B cell (primary cell): ENCODE measurements around the gene EXOC4. TPM values are rescaled to one million over a fixed set of nuclear protein-coding genes. Genes with fewer than 3 reads are reported as not detected.

Experiments
- ATAC-seq: fragments of 200-7000 bp; cut with Tn5 transposase; one replicate; pipeline ENCODE4 v1.10.0; 2021; ENCODE audit warnings: low read depth, mild to moderate bottlenecking, moderate number of reproducible peaks, moderate library complexity
- CTCF ChIA-PET: fragments of 350-600 bp; sonication (Branson Sonifier 250); formaldehyde crosslinking; loops from one replicate; lab custom pipeline; 2021; ENCODE audit warnings: antibody characterized with exemption, inconsistent platforms; lab: Charles Lee
- POLR2A ChIA-PET: fragments of 350-600 bp; sonication (Branson Sonifier 250); formaldehyde crosslinking; loops from one replicate; lab custom pipeline; 2021; ENCODE audit warnings: antibody characterized with exemption; lab: Charles Lee
- DNase-seq: peaks from one replicate; pipeline ENCODE4 v3.0.0; 2013
- H2AFZ ChIP-seq: 2 replicates; pipeline ENCODE4 v1.6.1; 2012; ENCODE audit warnings: mild to moderate bottlenecking, low read depth, low read length; ENCODE audit not compliant: insufficient read depth, poor library complexity, severe bottlenecking
- H3K27ac ChIP-seq, 2 donors: 1 replicate in 1 of 2; 2 replicates in 1 of 2; pipeline ENCODE4 v1.5.1; 2012 to 2013; ENCODE audit warnings: low read length in 2 of 2, mild to moderate bottlenecking in 2 of 2, moderate library complexity in 1 of 2
- H3K27me3 ChIP-seq, 4 experiments: fragments of 200-600 bp in 1 of 4; sonication (generic) in 1 of 4; replicated peaks in 1 of 4; 1 replicate in 2 of 4; 2 replicates in 2 of 4; pipeline versions ENCODE4 v1.6.1 to v1.7.0; 2013 to 2016; ENCODE audit warnings: low read length in 3 of 4, mild to moderate bottlenecking in 2 of 4, mixed read lengths in 1 of 4, moderate library complexity in 1 of 4; ENCODE audit not compliant: insufficient read depth in 4 of 4, control insufficient read depth in 3 of 4; ENCODE audit errors: control extremely low read depth in 1 of 4
- H3K36me3 ChIP-seq, 2 experiments: replicated peaks in 1 of 2; 1 replicate in 1 of 2; 2 replicates in 1 of 2; pipeline versions ENCODE4 v1.6.1 to v1.7.1; 2013; ENCODE audit warnings: low read length in 1 of 2; ENCODE audit not compliant: insufficient read depth in 2 of 2, control insufficient read depth in 1 of 2; ENCODE audit errors: control extremely low read depth in 1 of 2, extremely low read depth in 1 of 2
- H3K4me1 ChIP-seq, 2 donors: fragments of 200-600 bp in 1 of 2; sonication (generic) in 1 of 2; 1 replicate in 1 of 2; 2 replicates in 1 of 2; pipeline versions ENCODE4 v1.5.1 to v1.6.1; 2013 to 2017; ENCODE audit warnings: low read length in 2 of 2; ENCODE audit not compliant: control insufficient read depth in 2 of 2, insufficient read depth in 2 of 2
- H3K4me2 ChIP-seq: replicated peaks from 2 replicates; pipeline ENCODE3; 2012; ENCODE audit warnings: mild to moderate bottlenecking, low read depth, low read length; ENCODE audit not compliant: poor library complexity, severe bottlenecking
- H3K4me3 ChIP-seq, 5 experiments: fragments of 200-600 bp in 1 of 5; sonication (generic) in 1 of 5; 1 replicate in 3 of 5; 2 replicates in 2 of 5; pipeline versions ENCODE4 v1.5.1 to v1.7.0; 2011 to 2016; ENCODE audit warnings: low read length in 4 of 5, mild to moderate bottlenecking in 4 of 5, low read depth in 2 of 5, control low read depth in 1 of 5, moderate library complexity in 1 of 5; ENCODE audit not compliant: insufficient read depth in 1 of 5; ENCODE audit errors: control extremely low read depth in 1 of 5, extremely low read depth in 1 of 5
- H3K79me2 ChIP-seq: fragments of 200-600 bp; sonication (generic); one replicate; pipeline ENCODE4 v1.6.0; 2016; ENCODE audit warnings: low read length; ENCODE audit not compliant: control insufficient read depth, insufficient read depth
- H3K9ac ChIP-seq: fragments of 200-600 bp; sonication (generic); 2 replicates; pipeline ENCODE4 v1.6.1; 2017; ENCODE audit warnings: mild to moderate bottlenecking, low read length, moderate library complexity
- H3K9me3 ChIP-seq, 3 donors: one replicate each; pipeline versions ENCODE4 v1.6.1 to v1.7.1; 2013; ENCODE audit warnings: low read length in 2 of 3; ENCODE audit not compliant: control insufficient read depth in 2 of 3, insufficient read depth in 1 of 3; ENCODE audit errors: control extremely low read depth in 1 of 3
- H4K20me1 ChIP-seq: 2 replicates; pipeline ENCODE4 v1.6.0; 2012; ENCODE audit warnings: mild to moderate bottlenecking, low read length; ENCODE audit not compliant: insufficient read depth, control insufficient read depth, poor library complexity, severe bottlenecking
- H3K27ac Mint-ChIP-seq: one replicate; pipeline ENCODE4 v1.8.0; 2021; ENCODE audit warnings: mixed read lengths
- H3K27me3 Mint-ChIP-seq: one replicate; pipeline ENCODE4 v1.8.0; 2021; ENCODE audit warnings: mixed read lengths
- H3K4me1 Mint-ChIP-seq: one replicate; pipeline ENCODE4 v1.8.0; 2021; ENCODE audit warnings: mixed read lengths
- H3K4me3 Mint-ChIP-seq: one replicate; pipeline ENCODE4 v1.8.0; 2021; ENCODE audit warnings: mixed read lengths
- H3K9me3 Mint-ChIP-seq: one replicate; pipeline ENCODE4 v1.8.0; 2022; ENCODE audit warnings: mixed read lengths; ENCODE audit not compliant: insufficient read depth
- EZH2 ChIP-seq: IDR thresholded peaks from 2 replicates; pipeline ENCODE4 v1.6.1; 2012; ENCODE audit warnings: borderline replicate concordance, low read depth, mild to moderate bottlenecking, moderate library complexity, low read length; ENCODE audit not compliant: insufficient read depth, poor library complexity, severe bottlenecking
- WGBS: methylation state at CpG from one replicate; pipeline ENCODE4 v1.1.5; 2013; ENCODE audit warnings: missing lambda C conversion rate; ENCODE audit not compliant: insufficient coverage; 5-methylcytosine and 5-hydroxymethylcytosine counted together
- intact Hi-C: fragments of 100-400 bp; cut with micrococcal nuclease; formaldehyde crosslinking; loops from one replicate; pipeline ENCODE4 v1.10.0; 2022
- polyA plus RNA-seq: library from polyadenylated mRNA; depleted of rRNA; stranded (reverse); fragments of >200 nt; gene quantifications from 2 replicates; pipeline ENCODE4 v1.2.3, GENCODE V29; 2012
- total RNA-seq, 2 donors: library from RNA; stranded (reverse); fragments of 120-200 nt in 1 of 2; gene quantifications; 1 replicate in 1 of 2; 2 replicates in 1 of 2; pipeline versions ENCODE4 v1.2.3 to v1.2.4, GENCODE V29; 2013 to 2022
- TF ChIP-seq, protein P1 (sequence below): fragments of 200-600 bp; IDR thresholded peaks from one replicate; pipeline ENCODE4 v1.8.0; 2022; ENCODE audit warnings: antibody characterized with exemption, mild to moderate bottlenecking

The EXOC4 gene
- total and polyA plus RNA-seq, 2 donors (not counting 1 experiment from before 2014, with no cell fraction given): 16.7 to 135 TPM

DNA sequence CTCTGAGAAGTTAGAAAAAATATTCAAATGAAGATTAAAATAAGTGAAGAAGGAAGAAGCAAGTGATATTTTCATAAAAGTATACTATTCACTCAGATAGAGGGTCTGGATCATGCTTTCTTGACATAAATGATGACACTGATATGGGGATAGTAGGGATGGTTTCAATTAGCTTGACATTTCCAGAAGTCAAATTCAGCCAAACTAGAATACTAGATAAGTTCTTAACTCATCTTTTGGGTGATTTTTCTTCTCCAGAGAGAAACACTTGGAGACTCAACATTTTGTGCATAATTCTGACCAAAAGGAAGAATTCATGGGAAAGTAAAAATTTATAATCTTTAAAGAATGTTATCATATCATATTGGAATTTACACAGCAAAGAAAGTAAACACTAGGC lies 722.3 kb downstream of the EXOC4 start:
- H3K27me3 ChIP-seq: no peaks in the 10 kb centered on the region
- Mint-ChIP-seq H3K4me1 (peaks cover 5% of the 10 kb centered on the region), H3K9me3 (no peaks in the 10 kb centered on the region), H3K27ac (no peak overlapping the region), H3K27me3 (no peaks in the 10 kb centered on the region), H3K4me3 (no peak overlapping the region)
- CTCF ChIA-PET: no interaction called here
- ATAC-seq: no peak
- H4K20me1 ChIP-seq: no peaks in the 10 kb centered on the region
- H3K9ac ChIP-seq: no peak overlapping the region
- H2AFZ ChIP-seq: no peak overlapping the region
- no peak overlapping the region for H3K4me3 ChIP-seq
- H3K4me1 ChIP-seq: no peaks in the 10 kb centered on the region
- POLR2A ChIA-PET: no interaction called here
- H3K27ac ChIP-seq: no peak overlapping the region
- no peak for TF ChIP-seq EZH2
- TF ChIP-seq, protein P1, sequence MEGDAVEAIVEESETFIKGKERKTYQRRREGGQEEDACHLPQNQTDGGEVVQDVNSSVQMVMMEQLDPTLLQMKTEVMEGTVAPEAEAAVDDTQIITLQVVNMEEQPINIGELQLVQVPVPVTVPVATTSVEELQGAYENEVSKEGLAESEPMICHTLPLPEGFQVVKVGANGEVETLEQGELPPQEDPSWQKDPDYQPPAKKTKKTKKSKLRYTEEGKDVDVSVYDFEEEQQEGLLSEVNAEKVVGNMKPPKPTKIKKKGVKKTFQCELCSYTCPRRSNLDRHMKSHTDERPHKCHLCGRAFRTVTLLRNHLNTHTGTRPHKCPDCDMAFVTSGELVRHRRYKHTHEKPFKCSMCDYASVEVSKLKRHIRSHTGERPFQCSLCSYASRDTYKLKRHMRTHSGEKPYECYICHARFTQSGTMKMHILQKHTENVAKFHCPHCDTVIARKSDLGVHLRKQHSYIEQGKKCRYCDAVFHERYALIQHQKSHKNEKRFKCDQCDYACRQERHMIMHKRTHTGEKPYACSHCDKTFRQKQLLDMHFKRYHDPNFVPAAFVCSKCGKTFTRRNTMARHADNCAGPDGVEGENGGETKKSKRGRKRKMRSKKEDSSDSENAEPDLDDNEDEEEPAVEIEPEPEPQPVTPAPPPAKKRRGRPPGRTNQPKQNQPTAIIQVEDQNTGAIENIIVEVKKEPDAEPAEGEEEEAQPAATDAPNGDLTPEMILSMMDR: no peak
- intact Hi-C loops: no loop called here
- H3K4me2 ChIP-seq: no peak overlapping the region
- no peak for DNase-seq
- no peaks in the 10 kb centered on the region for H3K9me3 ChIP-seq
- H3K79me2 ChIP-seq: no peaks in the 10 kb centered on the region
- H3K36me3 ChIP-seq: peaks cover 0 to 1% of the 10 kb centered on the region in 2 experiments

DNA sequence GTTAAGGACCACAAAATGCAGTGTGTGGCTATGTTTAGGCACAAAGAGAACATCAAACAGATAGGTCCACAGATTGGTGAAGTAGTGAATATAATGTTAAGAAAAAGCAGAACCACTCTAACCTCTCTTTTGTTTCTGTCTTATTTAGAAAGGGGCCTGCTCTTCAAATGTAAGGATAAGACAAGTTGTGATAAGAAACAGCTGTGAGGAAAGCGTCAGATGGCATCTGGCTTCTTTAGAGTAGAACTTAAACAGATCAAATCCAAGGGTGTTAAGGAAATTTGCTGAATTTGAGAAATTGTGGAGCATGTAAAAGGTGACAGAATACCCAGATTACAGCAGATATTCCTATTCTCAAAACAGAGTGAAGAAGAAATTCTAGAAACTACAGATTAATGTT lies 723.3 kb downstream of the EXOC4 start:
- no peak overlapping the region for H3K4me3 Mint-ChIP-seq
- H3K4me3 ChIP-seq: no peak overlapping the region
- H3K9ac ChIP-seq: no peak overlapping the region
- WGBS: no CpG with 5 or more reads among the region's 1 CpG
- no peak overlapping the region for H2AFZ ChIP-seq
- H3K4me1 Mint-ChIP-seq: peaks cover 5% of the 10 kb centered on the region
- no peak overlapping the region for H3K27ac ChIP-seq
- H4K20me1 ChIP-seq: no peaks in the 10 kb centered on the region
- intact Hi-C loops: no loop called here
- no peak for ATAC-seq
- CTCF ChIA-PET: no interaction called here
- no peaks in the 10 kb centered on the region for H3K9me3 ChIP-seq
- H3K36me3 ChIP-seq: peaks cover 0 to 1% of the 10 kb centered on the region in 2 experiments
- POLR2A ChIA-PET: no interaction called here
- no peaks in the 10 kb centered on the region for H3K27me3 ChIP-seq
- no peak overlapping the region for H3K27ac Mint-ChIP-seq
- no peaks in the 10 kb centered on the region for H3K27me3 Mint-ChIP-seq
- no peaks in the 10 kb centered on the region for H3K9me3 Mint-ChIP-seq
- no peak for DNase-seq
- no peak overlapping the region for H3K4me2 ChIP-seq
- TF ChIP-seq, protein P1: no peak
- TF ChIP-seq EZH2: no peak
- H3K79me2 ChIP-seq: no peaks in the 10 kb centered on the region
- no peaks in the 10 kb centered on the region for H3K4me1 ChIP-seq
